DOHH2 (cell line): ENCODE data around the gene DHX29.

Source experiments
- H3F3A ChIP-seq: fragments of 200-600 bp; sonication (generic), shearing (Covaris generic); 2 replicates; pipeline ENCODE4 v1.6.0; 2016; ENCODE audit warnings: antibody characterized with exemption, mild to moderate bottlenecking; ENCODE audit not compliant: control insufficient read depth, insufficient read depth
- H3K27ac ChIP-seq: fragments of 200-600 bp; sonication (generic); 2 replicates; pipeline ENCODE4 v1.5.1; 2014; ENCODE audit warnings: low read depth, mild to moderate bottlenecking, low read length, moderate library complexity
- H3K27me3 ChIP-seq: fragments of 200-600 bp; sonication (generic); 2 replicates; pipeline ENCODE4 v1.6.1; 2014; ENCODE audit warnings: mild to moderate bottlenecking, low read length, mixed read lengths; ENCODE audit not compliant: control insufficient read depth
- H3K36me3 ChIP-seq: fragments of 200-600 bp; sonication (generic); 2 replicates; pipeline ENCODE4 v1.6.1; 2014; ENCODE audit warnings: mild to moderate bottlenecking, low read length, moderate library complexity, mixed read lengths; ENCODE audit not compliant: control insufficient read depth
- H3K4me1 ChIP-seq: fragments of 200-600 bp; sonication (generic); 2 replicates; pipeline ENCODE4 v1.6.1; 2014; ENCODE audit warnings: mild to moderate bottlenecking, low read length, mixed read lengths; ENCODE audit not compliant: control insufficient read depth
- H3K4me2 ChIP-seq: fragments of 200-600 bp; sonication (generic); 2 replicates; pipeline ENCODE4 v1.6.0; 2014; ENCODE audit warnings: mild to moderate bottlenecking, low read length, moderate library complexity
- H3K4me3 ChIP-seq: fragments of 200-600 bp; sonication (generic); 2 replicates; pipeline ENCODE4 v1.5.1; 2014; ENCODE audit warnings: mild to moderate bottlenecking, low read length, mixed read lengths
- H3K79me2 ChIP-seq: fragments of 200-600 bp; sonication (generic); 2 replicates; pipeline ENCODE4 v1.6.1; 2014; ENCODE audit warnings: mild to moderate bottlenecking, low read length, mixed read lengths; ENCODE audit not compliant: control insufficient read depth
- H3K9me2 ChIP-seq: fragments of 200-600 bp; sonication (generic); replicated peaks from 2 replicates; pipeline ENCODE4 v1.6.1; 2014; ENCODE audit warnings: mild to moderate bottlenecking, low read length, mixed read lengths; ENCODE audit not compliant: control insufficient read depth
- H3K9me3 ChIP-seq: fragments of 200-600 bp; sonication (generic); 2 replicates; pipeline ENCODE4 v1.6.1; 2014; ENCODE audit warnings: antibody characterized with exemption, low read length, mixed read lengths; ENCODE audit not compliant: control insufficient read depth, insufficient read depth
- H4K20me1 ChIP-seq: fragments of 200-600 bp; sonication (generic); 2 replicates; pipeline ENCODE4 v1.6.0; 2014; ENCODE audit warnings: low read depth, mild to moderate bottlenecking, antibody characterized with exemption, low read length, moderate library complexity; ENCODE audit not compliant: control insufficient read depth, insufficient read depth
- EZH2phosphoT487 ChIP-seq: fragments of 200-600 bp; sonication (generic); IDR thresholded peaks from 2 replicates; pipeline ENCODE4 v1.6.1; 2017; ENCODE audit warnings: borderline replicate concordance, mild to moderate bottlenecking, antibody characterized with exemption, low read length, moderate library complexity, mixed read lengths
- TF ChIP-seq, protein P1 (sequence below): fragments of 200-600 bp; sonication (generic); IDR thresholded peaks from one replicate; pipeline ENCODE4 v1.5.1; 2014; ENCODE audit warnings: antibody characterized with exemption, mild to moderate bottlenecking, low read depth, low read length; ENCODE audit not compliant: poor library complexity, severe bottlenecking

The DHX29 gene

DNA sequence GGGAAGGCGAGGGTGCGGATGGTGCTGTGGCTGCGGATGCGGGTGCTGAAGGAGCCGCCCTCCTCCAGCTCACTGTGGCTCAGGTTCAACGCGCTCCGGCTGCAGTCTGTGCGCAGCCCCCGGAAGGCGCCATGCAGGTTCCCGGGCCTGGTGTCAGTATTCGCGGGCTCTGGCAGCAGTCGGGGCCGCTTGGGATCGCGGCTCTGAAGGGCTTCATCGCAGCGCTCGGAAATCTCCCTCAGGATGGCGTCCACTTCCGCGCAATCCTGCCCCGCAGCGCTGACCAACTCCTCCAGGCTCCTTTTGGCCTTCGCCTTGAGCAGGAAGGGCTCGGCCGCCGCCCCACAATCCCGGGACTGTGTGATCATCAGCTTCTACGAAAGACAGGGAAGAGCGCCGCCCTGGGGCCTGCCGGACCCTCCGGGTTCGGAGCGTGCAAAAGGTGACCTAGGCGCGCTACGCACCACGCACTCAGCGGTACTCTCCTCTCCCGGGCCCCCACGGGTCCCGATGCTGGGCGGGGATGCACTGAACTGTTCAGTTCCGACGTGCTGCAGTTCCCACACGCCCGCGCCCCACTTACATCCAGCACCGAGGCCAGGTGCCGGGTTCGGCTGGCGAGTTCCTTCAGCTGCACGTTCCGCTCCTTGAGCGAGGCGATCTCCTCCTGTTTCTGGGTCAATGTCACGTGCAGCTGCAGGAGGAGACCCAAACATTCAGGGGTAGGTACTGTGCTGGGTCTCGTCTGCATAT, 86.9 kb downstream of the DHX29 start:
- H4K20me1 ChIP-seq, result no peaks in the 10 kb centered on the region
- H3K4me3 ChIP-seq, result peak overlapping the region; percentile 45
- H3K27me3 ChIP-seq, result peaks cover 59% of the 10 kb centered on the region

DNA sequence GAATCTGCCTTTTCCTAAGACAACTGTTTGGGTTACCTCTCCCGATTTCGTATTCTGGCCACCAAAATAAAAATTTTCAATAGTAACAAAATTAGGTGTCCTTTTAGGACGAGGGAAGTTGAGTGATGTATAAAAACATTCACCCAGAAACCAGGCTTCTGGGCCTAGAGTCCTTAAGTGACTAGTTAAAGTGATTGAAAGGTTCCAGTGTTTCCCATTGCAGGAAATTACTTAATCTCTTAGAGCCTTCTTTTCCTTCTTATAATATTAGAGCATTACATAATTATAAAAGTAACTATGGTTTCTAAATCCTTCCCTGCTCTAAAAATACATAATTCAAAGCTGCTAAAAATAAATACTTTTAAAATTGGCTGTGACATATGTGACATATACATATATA, 87.7 kb downstream of the DHX29 start:
- no peaks in the 10 kb centered on the region for H3K36me3 ChIP-seq
- no peak overlapping the region for H3K4me3 ChIP-seq
- H3K4me1 ChIP-seq, result peaks cover 10% of the 10 kb centered on the region
- peaks cover 51% of the 10 kb centered on the region for H3K27me3 ChIP-seq
- no peaks in the 10 kb centered on the region for H3F3A ChIP-seq
- no peaks in the 10 kb centered on the region for H4K20me1 ChIP-seq
- TF ChIP-seq EZH2phosphoT487, result no peak
- TF ChIP-seq, protein P1, sequence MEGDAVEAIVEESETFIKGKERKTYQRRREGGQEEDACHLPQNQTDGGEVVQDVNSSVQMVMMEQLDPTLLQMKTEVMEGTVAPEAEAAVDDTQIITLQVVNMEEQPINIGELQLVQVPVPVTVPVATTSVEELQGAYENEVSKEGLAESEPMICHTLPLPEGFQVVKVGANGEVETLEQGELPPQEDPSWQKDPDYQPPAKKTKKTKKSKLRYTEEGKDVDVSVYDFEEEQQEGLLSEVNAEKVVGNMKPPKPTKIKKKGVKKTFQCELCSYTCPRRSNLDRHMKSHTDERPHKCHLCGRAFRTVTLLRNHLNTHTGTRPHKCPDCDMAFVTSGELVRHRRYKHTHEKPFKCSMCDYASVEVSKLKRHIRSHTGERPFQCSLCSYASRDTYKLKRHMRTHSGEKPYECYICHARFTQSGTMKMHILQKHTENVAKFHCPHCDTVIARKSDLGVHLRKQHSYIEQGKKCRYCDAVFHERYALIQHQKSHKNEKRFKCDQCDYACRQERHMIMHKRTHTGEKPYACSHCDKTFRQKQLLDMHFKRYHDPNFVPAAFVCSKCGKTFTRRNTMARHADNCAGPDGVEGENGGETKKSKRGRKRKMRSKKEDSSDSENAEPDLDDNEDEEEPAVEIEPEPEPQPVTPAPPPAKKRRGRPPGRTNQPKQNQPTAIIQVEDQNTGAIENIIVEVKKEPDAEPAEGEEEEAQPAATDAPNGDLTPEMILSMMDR, result no peak
- no peaks in the 10 kb centered on the region for H3K9me2 ChIP-seq
- no peak overlapping the region for H3K27ac ChIP-seq
- H3K79me2 ChIP-seq, result no peaks in the 10 kb centered on the region
- no peaks in the 10 kb centered on the region for H3K9me3 ChIP-seq
- H3K4me2 ChIP-seq, result no peak overlapping the region

More for the DNA sequence above, 86.9 kb downstream of the DHX29 start:
- Histone ChIP-seq H3K79me2 (no peaks in the 10 kb centered on the region), H3F3A (no peaks in the 10 kb centered on the region), H3K4me2 (peak overlapping the region; percentile 58), H3K9me3 (no peaks in the 10 kb centered on the region), H3K4me1 (peaks cover 10% of the 10 kb centered on the region), H3K36me3 (no peaks in the 10 kb centered on the region), H3K9me2 (no peaks in the 10 kb centered on the region), H3K27ac (no peak overlapping the region)
- TF ChIP-seq, protein P1, result no peak
- peak; percentile 74; the same call in 1 of the 2 replicates for TF ChIP-seq EZH2phosphoT487

DNA sequence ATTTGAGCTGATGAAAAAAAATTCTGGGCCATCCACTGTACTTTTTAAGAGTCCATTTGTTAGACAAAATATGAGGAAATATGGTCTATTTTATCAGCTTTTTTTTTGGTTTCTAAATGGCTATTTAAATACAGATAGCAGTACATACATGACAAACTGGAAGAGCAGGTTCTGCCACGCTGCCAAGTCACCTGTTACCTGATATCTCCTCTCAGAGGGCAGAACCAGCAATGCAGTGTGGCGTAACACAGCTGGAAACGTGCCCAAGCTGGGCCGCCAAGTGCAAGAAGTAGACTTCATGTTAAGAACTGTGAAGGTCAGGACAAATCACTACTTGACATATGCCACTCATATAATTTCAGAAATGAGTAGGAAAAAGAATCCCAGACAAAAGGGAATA, 88.5 kb downstream of the DHX29 start:
- Histone ChIP-seq H3K9me2 (no peaks in the 10 kb centered on the region), H3K36me3 (no peaks in the 10 kb centered on the region), H3K27me3 (peaks cover 43% of the 10 kb centered on the region), H3K27ac (no peak overlapping the region), H3K4me2 (no peak overlapping the region), H3F3A (no peaks in the 10 kb centered on the region), H3K9me3 (no peaks in the 10 kb centered on the region), H3K79me2 (no peaks in the 10 kb centered on the region), H3K4me3 (no peak overlapping the region), H3K4me1 (peaks cover 10% of the 10 kb centered on the region), H4K20me1 (no peaks in the 10 kb centered on the region)
- TF ChIP-seq EZH2phosphoT487, result no peak
- TF ChIP-seq, protein P1, result no peak
